GM06990 (cell line): ENCODE results near the gene UXS1.

ENCODE experiments used
- DNase-seq: peaks from one replicate; pipeline ENCODE4 v3.0.0-alpha.2; 2011; ENCODE audit not compliant: insufficient read length; ENCODE audit errors: extremely low read depth
- H3K27me3 ChIP-seq: replicated peaks from 2 replicates; pipeline ENCODE4 v1.6.0; 2011; ENCODE audit warnings: low read length; ENCODE audit not compliant: control insufficient read depth, insufficient read depth
- H3K36me3 ChIP-seq: 2 replicates; pipeline ENCODE4 v1.5.1; 2011; ENCODE audit warnings: low read length; ENCODE audit not compliant: control insufficient read depth, insufficient read depth
- H3K4me3 ChIP-seq: replicated peaks from 2 replicates; pipeline ENCODE4 v1.5.1; 2011; ENCODE audit warnings: low read depth, mild to moderate bottlenecking, control low read depth, low read length
- TF ChIP-seq, protein P1 (sequence below): IDR thresholded peaks from 2 replicates; pipeline ENCODE4 v1.5.1; 2011; ENCODE audit warnings: low read length, control low read depth, mild to moderate bottlenecking, inconsistent platforms; ENCODE audit not compliant: insufficient read depth, poor library complexity, severe bottlenecking

Gene UXS1

DNA sequence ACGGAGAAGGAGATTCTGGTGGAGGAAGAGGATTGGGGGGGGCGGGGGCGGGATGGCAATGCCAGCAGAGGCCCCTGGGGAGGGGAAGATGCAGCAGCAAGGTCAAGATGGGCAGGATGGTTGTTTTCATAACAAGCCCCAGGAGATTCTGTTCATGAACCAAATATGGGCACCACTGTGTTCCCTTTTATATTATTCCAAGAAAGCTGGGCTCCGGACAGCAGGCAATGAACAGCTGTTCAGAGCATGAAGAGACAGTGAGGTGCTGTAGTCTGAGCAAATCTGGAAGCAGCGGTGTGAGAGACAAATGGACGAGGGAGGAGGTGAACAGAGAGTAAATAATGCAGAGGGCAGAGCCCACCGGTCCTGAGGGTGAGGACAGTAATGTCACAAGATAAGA, 20.0 kb downstream of the UXS1 start:
- TF ChIP-seq, protein P1, sequence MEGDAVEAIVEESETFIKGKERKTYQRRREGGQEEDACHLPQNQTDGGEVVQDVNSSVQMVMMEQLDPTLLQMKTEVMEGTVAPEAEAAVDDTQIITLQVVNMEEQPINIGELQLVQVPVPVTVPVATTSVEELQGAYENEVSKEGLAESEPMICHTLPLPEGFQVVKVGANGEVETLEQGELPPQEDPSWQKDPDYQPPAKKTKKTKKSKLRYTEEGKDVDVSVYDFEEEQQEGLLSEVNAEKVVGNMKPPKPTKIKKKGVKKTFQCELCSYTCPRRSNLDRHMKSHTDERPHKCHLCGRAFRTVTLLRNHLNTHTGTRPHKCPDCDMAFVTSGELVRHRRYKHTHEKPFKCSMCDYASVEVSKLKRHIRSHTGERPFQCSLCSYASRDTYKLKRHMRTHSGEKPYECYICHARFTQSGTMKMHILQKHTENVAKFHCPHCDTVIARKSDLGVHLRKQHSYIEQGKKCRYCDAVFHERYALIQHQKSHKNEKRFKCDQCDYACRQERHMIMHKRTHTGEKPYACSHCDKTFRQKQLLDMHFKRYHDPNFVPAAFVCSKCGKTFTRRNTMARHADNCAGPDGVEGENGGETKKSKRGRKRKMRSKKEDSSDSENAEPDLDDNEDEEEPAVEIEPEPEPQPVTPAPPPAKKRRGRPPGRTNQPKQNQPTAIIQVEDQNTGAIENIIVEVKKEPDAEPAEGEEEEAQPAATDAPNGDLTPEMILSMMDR = no peak
- H3K4me3 ChIP-seq = no peak overlapping the region

DNA sequence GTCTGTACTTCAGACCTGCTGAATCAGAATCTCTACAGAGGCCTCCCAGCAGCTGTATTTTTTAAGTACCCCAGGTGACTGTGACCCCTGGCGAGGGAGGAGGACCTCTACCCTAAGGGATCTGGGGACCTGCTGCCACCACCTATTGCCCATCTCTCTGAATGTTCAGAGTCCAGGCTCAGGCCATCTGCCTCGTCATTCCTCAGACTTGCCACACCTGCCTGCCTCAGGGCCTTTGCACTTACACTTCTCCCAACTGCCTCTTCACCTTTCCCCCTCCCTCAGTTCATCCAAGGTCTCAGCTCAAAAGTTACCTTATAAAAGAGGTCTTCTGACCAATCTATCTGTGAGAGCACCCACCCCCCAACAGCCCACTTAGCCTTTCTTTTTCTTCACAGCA, 21.5 kb downstream of the UXS1 start:
- H3K27me3 ChIP-seq = no peaks in the 10 kb centered on the region
- H3K36me3 ChIP-seq = no peaks in the 10 kb centered on the region; the same call in 1 of the 2 replicates
- TF ChIP-seq, protein P1 = no peak
- DNase-seq = no peak
- H3K4me3 ChIP-seq = no peak overlapping the region

More for the DNA sequence above, 20.0 kb downstream of the UXS1 start:
- DNase-seq = no peak
- no peaks in the 10 kb centered on the region; the same call in 1 of the 2 replicates for H3K36me3 ChIP-seq
- H3K27me3 ChIP-seq = no peaks in the 10 kb centered on the region

DNA sequence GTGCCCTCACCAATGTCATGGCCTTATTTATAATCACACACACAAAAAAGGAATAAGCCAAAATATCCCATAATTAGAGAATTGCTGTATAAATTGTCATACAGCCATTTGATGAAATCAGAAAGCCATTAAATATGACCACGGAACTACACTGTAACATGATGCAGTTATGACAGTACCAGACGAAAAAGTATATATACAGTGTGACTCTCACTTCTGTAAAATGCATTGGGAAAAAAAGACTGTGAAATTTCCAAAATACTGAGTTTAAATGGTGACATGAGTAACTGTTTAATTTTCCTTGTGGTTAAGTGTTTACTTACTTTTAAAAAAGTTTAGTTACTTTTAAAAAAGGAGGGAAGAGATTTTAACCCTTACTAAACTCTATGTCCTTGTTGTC, 25.4 kb downstream of the UXS1 start:
- no peak for DNase-seq
- H3K4me3 ChIP-seq = no peak overlapping the region
- H3K36me3 ChIP-seq = no peaks in the 10 kb centered on the region; the same call in 1 of the 2 replicates
- no peaks in the 10 kb centered on the region for H3K27me3 ChIP-seq
- TF ChIP-seq, protein P1 = no peak

DNA sequence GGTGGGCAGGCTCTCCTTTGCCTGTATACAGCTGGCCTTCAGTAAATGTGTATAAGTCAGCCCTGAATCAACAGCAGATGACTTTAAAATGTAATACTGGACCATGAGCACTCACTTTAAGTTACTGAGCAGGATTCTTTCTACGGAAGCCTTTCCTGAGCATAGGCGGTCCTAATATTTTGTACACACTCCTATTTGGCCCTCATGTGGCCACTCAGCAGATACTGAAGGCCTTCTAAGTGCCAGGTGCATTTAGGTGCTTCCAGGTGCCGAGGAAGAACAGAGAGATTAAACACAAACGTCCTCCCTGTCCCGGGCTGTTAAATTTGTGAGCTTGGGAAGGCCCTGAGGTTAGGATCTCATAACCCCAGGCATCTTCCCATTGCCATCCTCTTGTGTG, 27.0 kb downstream of the UXS1 start:
- H3K27me3 ChIP-seq = no peaks in the 10 kb centered on the region
- TF ChIP-seq, protein P1 = no peak
- DNase-seq = no peak
- no peak overlapping the region for H3K4me3 ChIP-seq
- H3K36me3 ChIP-seq = no peaks in the 10 kb centered on the region

DNA sequence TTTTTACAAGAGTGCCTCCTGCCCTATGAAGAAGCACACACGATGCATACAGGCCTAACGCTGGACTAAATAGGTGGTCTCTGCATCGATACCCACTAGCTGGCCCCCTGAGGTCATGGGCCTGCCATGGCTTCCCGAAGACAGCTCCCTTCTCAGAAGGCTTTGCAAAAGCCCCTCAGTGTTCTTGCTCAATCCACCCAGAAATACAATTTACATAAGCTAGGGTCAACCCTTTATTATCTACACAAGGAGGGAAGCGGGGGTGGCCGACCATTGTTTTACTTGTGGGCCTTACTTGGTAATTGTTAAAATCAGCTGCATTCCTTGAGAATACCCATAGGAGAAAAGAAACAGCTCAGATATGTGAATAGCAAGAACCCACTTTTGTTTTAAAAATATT, 28.5 kb downstream of the UXS1 start:
- H3K4me3 ChIP-seq = no peak overlapping the region
- no peak for DNase-seq
- H3K27me3 ChIP-seq = no peaks in the 10 kb centered on the region
- TF ChIP-seq, protein P1 = no peak
- no peaks in the 10 kb centered on the region; the same call in none of the 2 replicates for H3K36me3 ChIP-seq

DNA sequence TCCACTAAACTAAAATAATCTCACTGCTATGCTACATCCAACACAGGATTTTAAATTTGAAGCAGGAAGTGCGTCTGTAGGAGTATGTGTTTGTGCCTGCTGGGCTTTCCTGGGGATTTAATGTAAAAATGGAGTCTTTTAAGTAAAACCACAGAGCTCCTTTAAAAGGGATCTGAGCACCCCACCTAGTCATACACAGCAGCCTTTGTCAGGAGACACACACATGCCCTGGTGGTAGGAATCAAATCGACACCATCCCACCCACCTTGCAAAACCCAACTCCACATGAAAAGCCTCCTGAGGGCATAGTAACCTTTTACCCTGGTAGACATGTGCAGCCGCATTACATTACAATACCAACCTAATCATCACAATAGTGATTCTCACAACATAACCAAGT, 29.1 kb downstream of the UXS1 start:
- H3K4me3 ChIP-seq = no peak overlapping the region

More for the DNA sequence above, 29.1 kb downstream of the UXS1 start:
- DNase-seq = no peak
- TF ChIP-seq, protein P1 = no peak
- no peaks in the 10 kb centered on the region for H3K27me3 ChIP-seq
- H3K36me3 ChIP-seq = peaks cover 1% of the 10 kb centered on the region
